MV-4-11 (cell line): Measurements from ENCODE around the gene AEBP2.
A peak's percentile ranks its signal among the peaks of the same experiment; 100 is the strongest.
"Not testable (repeated sequence)": the region's sequence is repeated elsewhere in the genome, so short reads cannot be mapped to it uniquely, and the experiment has no call there.

Experiments used
- DNase-seq: peaks from one replicate; lab custom pipeline; 2025; lab: John Stamatoyannopoulos, UW

The AEBP2 gene, protein sequence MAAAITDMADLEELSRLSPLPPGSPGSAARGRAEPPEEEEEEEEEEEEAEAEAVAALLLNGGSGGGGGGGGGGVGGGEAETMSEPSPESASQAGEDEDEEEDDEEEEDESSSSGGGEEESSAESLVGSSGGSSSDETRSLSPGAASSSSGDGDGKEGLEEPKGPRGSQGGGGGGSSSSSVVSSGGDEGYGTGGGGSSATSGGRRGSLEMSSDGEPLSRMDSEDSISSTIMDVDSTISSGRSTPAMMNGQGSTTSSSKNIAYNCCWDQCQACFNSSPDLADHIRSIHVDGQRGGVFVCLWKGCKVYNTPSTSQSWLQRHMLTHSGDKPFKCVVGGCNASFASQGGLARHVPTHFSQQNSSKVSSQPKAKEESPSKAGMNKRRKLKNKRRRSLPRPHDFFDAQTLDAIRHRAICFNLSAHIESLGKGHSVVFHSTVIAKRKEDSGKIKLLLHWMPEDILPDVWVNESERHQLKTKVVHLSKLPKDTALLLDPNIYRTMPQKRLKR

DNA sequence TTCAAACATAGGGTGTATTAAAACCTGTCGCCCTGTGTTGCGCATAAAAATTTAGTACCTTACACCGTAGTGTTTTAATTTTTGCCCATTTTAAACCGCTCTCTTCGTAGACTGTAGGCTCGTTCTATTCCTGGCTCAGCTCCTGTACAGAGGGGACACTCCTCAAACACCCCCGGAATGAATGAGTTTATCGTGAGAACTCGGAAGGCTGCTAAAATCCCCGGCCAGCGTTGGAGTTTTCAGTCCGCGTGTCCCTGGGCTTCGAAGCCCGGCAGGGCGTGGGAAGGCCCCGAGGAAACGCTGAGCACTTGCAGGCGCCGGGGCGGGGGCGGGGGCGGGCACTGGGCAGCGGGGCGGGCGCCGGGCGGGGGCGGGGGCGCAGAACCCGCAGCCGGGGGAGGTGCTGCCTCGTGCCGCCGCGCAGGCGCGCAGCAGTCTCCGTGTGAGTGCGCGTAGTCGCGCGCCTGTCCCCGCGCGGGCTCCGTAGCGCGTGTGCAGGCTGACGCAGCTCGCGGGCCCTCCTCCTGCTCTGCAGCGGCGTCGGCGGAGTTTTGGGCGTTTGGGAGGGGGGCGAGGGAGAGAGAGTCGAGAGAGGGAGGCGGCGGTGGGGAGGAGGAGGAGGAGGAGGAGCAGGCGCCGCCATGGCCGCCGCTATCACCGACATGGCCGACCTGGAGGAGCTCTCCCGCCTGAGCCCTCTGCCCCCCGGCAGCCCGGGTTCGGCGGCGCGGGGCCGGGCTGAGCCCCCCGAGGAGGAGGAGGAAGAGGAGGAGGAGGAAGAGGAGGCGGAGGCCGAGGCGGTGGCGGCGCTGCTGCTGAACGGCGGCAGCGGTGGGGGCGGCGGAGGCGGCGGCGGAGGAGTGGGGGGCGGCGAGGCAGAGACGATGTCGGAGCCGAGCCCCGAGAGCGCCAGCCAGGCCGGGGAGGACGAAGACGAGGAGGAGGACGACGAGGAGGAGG lies at the start of gene AEBP2:
AEBP2 (plus strand) TSS at position 434 of the 960 bp plus-strand sequence; CDS start at position 642, 208 bp downstream.
- peak; percentile 89 for DNase-seq

DNA sequence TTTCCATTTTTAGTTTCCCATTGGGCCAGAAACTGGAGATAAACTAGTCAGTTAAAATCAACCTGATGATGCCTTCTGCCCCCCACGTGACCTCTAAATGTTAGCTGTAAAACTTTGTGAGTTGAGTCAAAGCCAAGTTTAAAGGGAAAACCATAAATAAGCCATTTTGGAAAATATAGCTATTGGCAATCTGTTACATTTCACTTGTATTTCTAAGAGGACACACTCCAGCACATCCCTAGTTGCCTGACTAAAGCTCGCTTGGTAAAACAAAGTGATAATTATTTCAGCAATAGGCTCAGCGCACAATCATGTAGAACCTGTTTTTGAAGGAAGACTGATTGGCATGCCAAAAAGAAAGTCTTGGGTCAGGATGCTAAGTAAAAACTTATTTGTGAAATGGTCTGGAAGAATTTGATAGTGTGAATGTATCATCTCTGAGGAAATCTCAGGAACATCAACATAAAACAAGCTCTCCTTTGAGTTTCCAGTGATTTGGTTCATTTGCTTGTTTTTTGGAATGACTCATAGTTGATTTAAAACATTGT lies 49.2 kb upstream of the AEBP2 start:
- no peak for DNase-seq

DNA sequence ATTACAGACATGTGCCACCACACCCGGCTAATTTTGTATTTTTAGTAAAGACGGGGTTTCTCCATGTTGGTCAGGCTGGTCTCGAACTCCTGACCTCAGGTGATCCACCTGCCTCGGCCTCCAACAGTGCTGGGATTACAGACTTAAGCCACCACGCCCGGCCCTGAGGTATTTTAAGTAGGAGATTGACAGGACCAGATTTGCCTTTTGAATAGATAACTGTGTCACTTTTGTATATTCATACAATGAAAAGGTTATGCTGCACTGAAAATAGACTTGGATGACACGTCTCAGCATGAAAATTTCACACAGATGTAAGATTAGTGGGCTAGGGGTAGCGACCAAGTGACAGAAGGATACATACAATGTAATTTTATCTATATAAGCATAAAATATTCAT lies 46.6 kb upstream of the AEBP2 start:
- DNase-seq: not testable (repeated sequence)

DNA sequence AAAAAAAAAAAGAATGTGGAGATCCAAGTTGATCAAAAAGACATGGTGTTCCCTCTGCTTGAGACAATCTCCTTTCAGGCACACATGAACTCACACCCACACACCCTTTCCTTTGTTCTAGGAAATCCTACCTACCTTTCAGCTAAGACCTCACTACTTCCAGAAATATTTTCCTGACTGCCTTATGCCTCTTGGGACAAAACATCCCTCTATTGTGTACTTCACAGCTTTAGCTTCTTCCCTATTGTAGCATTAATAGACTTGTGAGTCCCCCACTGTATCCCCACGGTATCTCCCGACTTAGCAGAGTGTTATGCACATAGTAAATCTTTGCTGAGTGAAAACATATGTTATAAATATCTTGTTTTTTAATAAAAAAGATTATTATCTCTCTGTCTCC lies 44.9 kb upstream of the AEBP2 start:
- no peak for DNase-seq

DNA sequence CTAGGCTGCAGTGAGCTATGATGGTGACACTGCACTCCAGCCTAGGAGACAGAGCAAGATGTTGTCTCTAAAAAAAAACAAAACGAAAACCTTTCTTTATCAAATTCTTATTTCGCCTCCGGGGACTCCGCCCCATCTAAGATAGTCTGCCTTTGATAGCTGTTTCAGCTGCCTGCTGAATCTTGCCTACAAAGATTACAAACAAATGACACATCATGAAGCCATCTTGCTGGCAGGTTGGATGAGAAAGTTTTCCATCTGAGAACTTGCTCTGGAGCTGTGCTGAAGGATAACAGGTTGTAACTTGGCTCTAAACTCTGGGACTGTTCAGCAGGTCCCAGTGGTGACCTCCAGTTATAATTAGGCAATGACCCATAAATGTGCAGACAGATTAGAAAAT lies 41.8 kb upstream of the AEBP2 start:
- DNase-seq: no peak

DNA sequence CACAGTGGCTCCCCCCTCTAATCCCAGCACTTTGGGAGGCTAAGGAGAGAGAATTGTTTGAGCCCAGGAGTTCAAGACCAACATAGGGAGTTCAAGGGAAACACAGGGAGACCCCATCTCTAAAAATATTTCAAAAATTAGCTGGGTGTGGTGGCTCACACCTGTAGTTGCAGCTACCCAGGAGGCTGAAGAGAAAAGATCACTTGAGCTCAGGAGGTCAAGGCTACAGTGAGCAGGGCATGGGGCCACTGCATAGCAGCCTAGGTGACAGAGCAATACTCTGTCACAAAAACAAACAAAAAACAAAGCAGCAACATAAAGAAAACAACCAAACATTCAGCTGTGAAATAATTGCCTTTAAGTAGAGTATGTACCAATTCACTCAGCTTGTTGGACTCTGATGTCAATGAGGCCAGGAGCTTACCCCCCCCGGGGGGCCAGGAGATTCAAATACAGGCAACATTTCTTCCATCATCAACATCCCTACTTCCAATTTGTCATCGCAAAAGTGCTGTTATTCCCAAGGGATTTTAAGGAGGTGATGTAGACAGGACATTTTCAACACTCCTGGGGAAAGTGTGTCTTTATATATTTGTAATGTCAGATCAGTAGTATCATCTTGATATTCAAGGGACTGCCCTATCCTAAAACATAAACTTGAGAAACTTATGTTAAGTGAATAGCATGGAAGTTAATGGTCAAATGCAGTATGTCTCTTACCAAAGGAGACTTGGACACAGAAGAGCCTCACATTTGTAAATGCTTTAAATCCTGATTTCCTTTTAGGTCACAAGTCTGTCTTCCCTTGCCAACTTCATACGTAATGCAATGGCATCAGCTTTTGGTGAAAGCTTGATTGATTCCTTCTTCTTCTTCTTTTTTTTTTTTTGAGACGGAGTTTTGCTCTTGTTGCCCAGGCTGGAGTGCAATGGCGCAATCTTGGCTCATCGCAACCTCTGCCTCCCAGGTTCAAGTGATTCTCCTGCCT lies 40.6 kb upstream of the AEBP2 start:
- DNase-seq: peak; percentile 39

DNA sequence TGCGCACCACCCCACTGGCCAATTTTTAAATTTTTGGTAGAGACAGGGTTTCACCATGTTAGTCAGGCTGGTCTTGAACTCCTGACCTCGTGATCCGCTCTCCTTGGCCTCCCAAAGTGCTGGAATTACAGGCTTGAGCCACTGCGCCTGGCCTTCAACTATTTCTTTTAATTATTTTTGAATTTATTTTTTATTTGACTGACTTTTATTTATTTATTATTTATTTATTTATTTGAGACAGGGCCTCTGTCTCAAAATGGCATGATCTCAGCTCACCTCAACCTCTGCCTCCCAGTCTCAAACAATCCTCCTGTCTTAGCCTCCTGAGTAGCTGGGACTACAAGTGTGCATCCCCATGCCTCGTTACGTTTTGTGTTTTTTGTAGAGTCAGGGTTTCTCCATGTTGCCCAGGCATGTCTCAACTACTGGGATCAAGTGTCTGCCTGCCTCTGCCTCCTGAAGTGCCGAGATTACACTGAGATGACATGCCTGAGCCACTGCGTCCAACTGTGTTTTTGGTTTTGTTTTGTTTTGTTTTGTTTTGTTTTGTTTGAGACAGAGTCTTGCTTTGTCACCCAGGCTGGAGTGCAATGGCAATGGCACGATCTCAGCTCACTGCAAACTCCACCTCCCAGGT lies 38.5 kb upstream of the AEBP2 start:
- not testable (repeated sequence) for DNase-seq

DNA sequence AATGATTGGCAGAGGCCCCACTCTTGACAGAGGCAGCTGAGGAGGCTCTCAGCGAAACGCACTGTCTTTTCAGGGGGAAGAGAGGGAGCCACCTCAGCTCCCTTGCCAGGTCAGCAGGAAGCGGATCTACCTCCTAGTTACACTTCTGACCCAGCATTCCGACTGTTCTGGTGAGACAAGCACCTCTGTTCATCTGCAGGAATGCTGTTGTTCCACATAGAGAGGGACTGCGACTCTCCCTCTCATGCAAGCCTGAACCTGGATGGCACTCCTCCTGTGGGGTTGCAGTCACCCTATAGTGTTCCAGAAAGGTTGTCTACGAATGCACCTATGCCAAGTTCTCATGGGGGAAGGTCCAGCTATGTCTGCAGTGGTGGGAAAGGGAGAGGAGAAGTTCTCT lies 37.1 kb upstream of the AEBP2 start:
- no peak for DNase-seq

DNA sequence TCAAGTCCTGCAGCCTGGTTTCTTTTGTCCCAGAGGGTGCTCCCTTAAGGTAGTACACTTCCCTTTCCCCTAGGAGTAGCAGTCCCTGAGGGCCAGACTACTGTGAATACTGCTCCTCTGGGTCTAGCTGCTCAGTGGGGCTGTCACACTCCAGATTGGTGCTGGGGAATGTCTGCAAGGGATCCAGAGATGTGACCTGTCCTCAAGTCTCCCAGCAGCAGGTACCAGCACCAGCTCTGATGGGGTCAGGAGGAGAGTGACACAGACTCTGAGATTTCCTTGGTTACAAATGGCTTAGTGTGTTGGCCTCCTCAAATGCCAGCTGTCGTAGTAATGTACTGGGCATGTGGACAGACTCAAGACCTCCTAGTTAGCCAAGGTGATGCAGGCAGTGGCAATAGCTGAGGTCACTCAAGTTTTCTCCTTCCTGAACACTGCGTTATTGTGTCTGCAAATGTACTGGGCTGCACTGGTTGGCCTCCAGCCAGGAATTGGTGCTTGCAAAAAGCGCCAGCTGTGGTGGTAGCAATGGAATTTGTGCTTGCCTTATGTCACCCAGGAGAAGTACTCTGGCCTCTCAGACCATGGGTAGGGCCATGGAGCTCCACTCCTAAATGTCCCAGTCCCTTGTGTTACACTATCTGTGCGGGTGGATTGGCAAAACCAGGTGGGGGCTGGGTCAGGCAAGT lies 36.4 kb upstream of the AEBP2 start:
- DNase-seq: peak; percentile 12

DNA sequence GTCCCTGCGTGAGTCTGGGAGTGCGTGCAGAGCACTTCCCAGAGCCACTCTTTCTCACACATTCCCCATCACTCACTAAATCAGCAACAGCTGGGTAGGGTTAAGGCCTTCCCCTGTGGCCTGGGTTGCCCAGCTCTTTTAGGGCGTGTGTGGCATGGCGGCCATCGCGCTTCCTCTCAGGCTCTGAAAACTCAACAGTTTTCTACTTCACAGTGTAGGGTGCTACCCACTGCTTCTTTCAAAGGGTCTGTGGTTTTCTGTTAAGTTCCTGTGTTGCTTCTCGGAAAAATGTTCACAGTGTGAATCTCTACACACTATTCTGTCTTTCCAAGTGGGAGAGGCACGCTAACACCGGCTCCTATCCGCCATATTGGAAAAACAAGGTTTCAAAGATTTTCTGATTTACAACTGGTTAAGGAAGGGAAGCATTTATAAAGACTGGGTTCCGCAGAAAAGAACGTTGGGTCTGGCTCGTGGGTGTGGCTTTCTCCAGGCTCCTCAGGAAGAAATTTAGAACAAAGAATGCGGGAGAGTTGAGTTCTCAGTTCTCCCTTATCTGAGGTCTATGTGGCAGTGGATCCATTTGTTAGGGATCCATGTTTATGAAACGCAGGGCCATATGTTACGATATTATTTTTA lies 34.9 kb upstream of the AEBP2 start:
- peak; percentile 36 for DNase-seq

DNA sequence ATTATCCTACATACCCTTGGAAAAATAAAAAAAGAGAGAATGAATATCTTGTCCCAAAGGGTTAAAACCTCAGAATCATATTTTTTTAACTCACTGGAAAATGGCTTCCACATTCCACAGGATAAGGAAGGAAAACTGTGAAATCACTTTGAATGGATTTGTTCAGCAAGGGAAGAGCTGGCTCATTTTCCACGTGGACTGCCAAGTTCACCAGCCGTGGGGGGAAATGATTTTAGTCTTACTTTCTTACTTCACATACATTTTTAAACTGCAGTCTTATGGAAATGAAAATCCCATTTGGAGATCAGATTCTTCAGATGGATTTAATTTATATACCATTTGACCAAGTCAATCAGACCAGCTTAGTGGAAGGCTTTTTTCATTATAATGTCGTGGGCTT lies 29.9 kb upstream of the AEBP2 start:
- no peak for DNase-seq

DNA sequence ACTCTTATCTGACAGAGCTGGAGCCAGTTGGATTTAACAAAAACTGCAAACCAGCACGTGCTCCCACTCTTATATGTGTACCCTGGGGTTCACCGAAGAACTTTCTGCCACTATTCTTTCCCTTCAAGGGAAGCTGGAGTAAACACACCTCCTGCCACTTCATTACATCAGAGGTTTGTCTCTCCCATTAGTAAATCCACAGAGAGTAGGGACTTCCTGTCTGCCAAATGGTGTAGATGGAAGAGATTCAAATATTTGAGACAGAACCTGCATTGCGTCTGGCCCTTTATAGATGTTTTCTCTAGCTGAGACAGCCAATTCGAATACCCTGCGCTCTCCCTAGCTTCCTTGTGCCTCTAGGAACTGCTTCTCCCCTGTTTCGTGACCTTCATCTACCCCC lies 29.1 kb upstream of the AEBP2 start:
- DNase-seq: no peak

DNA sequence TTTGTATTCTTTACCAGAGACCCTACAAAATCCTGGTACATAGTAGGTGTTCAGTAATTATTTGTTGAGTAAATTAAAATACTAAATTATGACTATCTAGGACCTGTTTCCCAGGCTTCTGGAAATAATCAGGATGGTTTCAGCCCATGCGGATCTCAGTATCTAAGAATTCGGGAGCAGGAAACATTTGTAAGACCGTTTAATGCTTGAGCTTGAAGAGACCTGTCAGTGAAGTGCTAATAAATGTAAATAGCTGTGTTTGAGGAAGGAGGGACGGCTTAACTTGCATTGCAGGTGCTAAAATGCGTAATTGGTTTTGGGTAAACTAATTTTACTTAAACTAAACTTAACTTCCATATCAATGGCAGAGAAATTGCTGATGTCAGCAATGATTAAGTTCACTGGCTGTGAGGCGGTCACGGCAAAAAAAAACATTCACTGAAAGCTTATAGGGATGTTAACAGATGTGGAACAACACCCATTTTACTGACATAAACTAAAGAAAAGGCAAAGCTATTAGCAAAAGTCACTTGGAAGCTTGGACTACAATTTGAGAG lies 28.6 kb upstream of the AEBP2 start:
- DNase-seq: no peak

DNA sequence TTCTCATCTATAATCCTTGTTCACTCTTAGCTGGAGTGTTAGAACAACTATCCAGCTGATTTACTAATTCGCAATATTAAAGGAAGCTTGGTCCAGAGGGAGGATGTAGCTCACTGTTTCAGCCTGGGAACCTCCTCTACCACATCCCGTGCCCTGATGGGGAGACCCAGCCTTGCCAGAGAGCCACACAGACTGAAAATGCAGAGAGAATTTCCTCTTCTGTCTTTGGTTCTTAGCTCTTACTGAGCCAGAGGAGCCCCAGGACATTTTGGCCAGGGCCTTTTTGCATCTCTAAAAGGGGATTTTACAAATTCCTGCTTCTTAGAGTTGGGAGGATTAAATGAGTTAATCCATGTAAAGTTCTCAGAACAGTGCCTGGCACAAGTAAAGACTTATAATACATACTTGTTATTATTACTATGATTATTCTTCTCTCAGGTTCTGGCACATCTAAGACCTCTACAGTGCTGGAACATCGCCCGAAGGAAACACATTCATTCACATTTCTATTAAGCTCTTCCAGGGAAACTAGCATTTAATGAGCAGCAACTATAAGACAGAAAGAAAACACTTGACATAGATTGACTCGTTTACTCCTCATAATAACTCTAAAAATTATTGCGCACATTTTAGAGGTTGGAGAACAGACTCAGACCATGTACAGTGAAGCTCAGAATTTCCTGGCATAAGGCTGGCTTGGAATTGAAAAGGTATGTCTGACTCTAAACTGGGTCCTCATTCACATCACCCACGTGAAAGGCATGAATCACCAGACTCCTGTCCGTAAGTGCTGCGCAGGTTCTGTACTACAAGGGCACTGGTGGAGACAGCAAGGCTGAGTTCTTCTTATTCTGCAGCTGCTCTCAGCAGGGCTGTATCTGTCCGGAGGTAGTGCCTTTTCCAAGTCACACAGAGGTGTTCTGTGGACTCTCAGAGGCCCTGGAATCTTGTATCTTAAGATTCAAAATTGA lies 27.8 kb upstream of the AEBP2 start:
- no peak for DNase-seq

DNA sequence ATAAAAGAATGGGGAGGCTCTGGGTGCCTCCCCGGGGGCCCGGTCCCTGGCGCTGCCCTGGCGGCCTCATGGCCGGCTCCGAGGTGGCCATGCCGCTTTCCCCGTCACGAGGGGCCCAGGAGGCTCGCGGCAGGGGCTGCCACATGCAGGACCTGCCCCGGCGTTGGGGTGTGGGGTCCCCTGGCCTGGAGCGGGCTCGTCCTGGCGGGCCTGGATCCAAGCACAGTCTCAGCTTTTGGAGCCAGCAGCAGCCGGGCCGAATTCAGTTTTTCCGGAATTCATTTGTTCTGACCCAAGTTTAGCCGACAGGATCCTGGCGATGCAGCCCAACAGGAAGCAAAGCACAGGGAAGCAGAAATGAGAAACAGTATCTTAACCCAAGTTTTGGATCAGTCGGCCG lies 26.4 kb upstream of the AEBP2 start:
- DNase-seq: no peak

DNA sequence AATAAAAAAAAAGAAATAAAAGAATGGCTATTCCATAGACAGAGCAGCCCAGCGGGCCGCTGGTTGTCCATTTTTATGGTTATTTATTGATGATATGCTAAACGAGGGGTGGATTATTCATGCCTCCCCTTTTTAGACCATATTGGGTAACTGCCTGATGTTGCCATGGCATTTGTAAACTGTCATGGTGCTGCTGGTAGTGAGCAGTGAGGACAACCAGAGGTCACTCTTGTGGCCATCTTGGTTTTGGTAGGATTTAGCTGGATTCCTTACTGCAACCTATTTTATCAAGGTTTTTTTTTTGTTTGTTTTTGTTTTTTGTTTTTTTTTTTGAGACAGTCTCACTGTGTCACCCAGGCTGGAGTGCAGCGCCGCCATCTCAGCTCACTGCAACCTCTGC lies 25.7 kb upstream of the AEBP2 start:
- not testable (repeated sequence) for DNase-seq

DNA sequence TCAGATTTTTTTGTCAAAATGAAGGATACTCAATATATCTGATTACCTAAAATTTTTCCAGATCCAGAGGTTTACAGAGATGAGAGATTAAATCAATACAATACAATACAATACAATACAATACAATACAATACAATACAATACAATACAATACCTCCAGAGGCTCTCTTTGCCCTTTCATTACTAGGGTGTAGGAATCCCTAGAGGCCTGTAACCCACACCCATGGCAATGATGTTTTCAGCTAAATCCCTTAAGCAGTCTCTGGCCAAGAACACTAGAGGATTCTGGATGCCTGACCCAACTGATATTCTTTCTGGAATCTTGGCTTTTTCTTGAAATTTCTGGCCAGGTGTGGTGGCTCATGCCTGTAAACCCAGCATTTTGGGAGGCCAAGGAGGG lies 23.7 kb upstream of the AEBP2 start:
- DNase-seq: no peak

DNA sequence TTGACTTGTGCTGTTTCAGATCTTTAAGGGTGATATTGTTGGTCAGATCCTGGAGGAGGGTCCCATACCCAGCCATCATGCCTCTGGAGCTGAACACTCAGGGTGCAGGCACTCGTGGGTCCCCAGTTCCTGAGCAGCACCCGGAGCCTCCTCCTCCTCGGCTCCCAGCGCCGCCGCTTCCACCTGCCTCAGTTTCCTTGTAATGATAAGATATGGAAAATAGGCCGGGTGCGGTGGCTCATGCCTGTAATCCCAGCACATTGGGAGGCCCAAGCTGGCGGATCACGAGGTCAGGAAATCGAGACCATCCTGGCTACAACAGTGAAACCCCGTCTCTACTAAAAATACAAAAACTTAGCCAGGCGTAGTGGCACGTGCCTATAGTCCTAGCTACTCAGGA lies 20.2 kb upstream of the AEBP2 start:
- no peak for DNase-seq
